ENCODE data around the gene TTI1. TPM values are rescaled to one million over a fixed set of nuclear protein-coding genes. Genes with fewer than 3 reads are reported as not detected.

The TTI1 gene
- total RNA-seq, 1 donor from 2014 or later, result 25.7 TPM

GRCh38 chr20:37990571-37991151 is 42.6 kb downstream of the TTI1 start:
- no peak for FAIRE-seq
- no peak for DNase-seq (ENCODE audit: low spot score in 2 of 2)

GRCh38 chr20:37989601-37990295 is 43.5 kb downstream of the TTI1 start:
- FAIRE-seq, result no peak
- DNase-seq (ENCODE audit: low spot score in 2 of 2), result no peak

GRCh38 chr20:37988306-37988954 is 44.8 kb downstream of the TTI1 start:
- DNase-seq (ENCODE audit: low spot score in 2 of 2) (no peak), FAIRE-seq (no peak)

- FAIRE-seq, result no peak
Measured at GRCh38 chr20:37987602-37988290, 45.5 kb downstream of the TTI1 start.

GRCh38 chr20:37986873-37987601 is 46.2 kb downstream of the TTI1 start:
- DNase-seq (ENCODE audit: low spot score in 2 of 2), result no peak
- no peak for FAIRE-seq

More at GRCh38 chr20:37987602-37988290, 45.5 kb downstream of the TTI1 start:
- DNase-seq (ENCODE audit: low spot score in 2 of 2), result no peak

- DNase-seq (ENCODE audit: low spot score in 2 of 2) (no peak), FAIRE-seq (no peak)
Measured at GRCh38 chr20:37986044-37986858, 47.0 kb downstream of the TTI1 start.

- DNase-seq (ENCODE audit: low spot score in 2 of 2) (peak in 1 of 2 donors; percentile 35), FAIRE-seq (no peak)
Measured at GRCh38 chr20:37984018-37984785, 49.1 kb downstream of the TTI1 start.

- no peak for DNase-seq (ENCODE audit: low spot score in 2 of 2)
- FAIRE-seq, result no peak
Measured at GRCh38 chr20:37983286-37983685, 50.0 kb downstream of the TTI1 start.

- FAIRE-seq (no peak), DNase-seq (ENCODE audit: low spot score in 2 of 2) (no peak)
Measured at GRCh38 chr20:37981568-37981967, 51.7 kb downstream of the TTI1 start.

GRCh38 chr20:37980876-37981275 is 52.4 kb downstream of the TTI1 start:
- no peak for DNase-seq (ENCODE audit: low spot score in 2 of 2)
- FAIRE-seq, result no peak

- DNase-seq (ENCODE audit: low spot score in 2 of 2) (no peak), FAIRE-seq (no peak)
Measured at GRCh38 chr20:37980383-37980782, 52.9 kb downstream of the TTI1 start.

GRCh38 chr20:37979021-37979985 is 54.0 kb downstream of the TTI1 start:
- DNase-seq (ENCODE audit: low spot score in 2 of 2) (no peak), FAIRE-seq (no peak)

- DNase-seq (ENCODE audit: low spot score in 2 of 2), result no peak
- FAIRE-seq, result no peak
Measured at GRCh38 chr20:37977786-37978185, 55.5 kb downstream of the TTI1 start.

- no peak for DNase-seq (ENCODE audit: low spot score in 2 of 2)
- FAIRE-seq, result no peak
Measured at GRCh38 chr20:37977338-37977737, 55.9 kb downstream of the TTI1 start.

- DNase-seq (ENCODE audit: low spot score in 2 of 2) (no peak), FAIRE-seq (no peak)
Measured at GRCh38 chr20:37976887-37977286, 56.4 kb downstream of the TTI1 start.

- FAIRE-seq (no peak), DNase-seq (ENCODE audit: low spot score in 2 of 2) (no peak)
Measured at GRCh38 chr20:37973059-37973910, 60.0 kb downstream of the TTI1 start.

Measured in frontal cortex (tissue), 4 donors.